DMS53 (cell line): ENCODE measurements around the gene PLEKHA1.

Source experiments
- DNase-seq: peaks from one replicate; lab custom pipeline; 2025; lab: John Stamatoyannopoulos, UW

The PLEKHA1 gene

GRCh38 chr10:122480146-122480833 is 105.8 kb downstream of the PLEKHA1 start:
- no peak for DNase-seq

- DNase-seq = no peak
Measured at GRCh38 chr10:122481296-122482056, 107.0 kb downstream of the PLEKHA1 start.
